HG02610 (cell line): Measurements from ENCODE around the gene BBS4.

Source experiments
- ATAC-seq: cut with Tn5 transposase; IDR thresholded peaks from one replicate; pipeline ENCODE4 v1.9.1; 2021; ENCODE audit warnings: mild to moderate bottlenecking, moderate library complexity; ENCODE audit not compliant: unreplicated experiment

Gene BBS4

DNA sequence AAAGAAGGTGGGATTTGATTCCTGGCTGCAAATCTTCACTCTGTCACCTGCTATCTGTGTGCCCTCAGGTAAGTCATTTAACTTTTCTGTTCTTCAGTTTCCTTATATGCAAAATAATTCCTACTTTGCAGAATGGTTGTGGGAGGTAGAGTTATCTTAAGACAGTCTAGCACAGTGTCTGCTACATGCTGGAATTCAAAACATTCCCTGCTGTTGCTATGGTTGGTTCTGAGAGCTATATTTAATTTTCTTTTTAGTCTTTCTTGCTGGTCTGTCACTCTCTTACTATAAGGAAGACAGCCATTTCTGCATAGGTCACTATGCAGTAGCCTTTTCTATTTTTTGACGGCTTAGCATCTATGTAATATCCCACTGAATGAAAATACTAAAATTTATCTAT, 101.5 kb downstream of the BBS4 start:
- ATAC-seq = no peak
